Neural crest cell (in vitro differentiated cells): ENCODE results near the gene JCAD. TPM values are rescaled to one million over a fixed set of nuclear protein-coding genes. Genes with fewer than 3 reads are reported as not detected.

Source experiments
- DNase-seq: peaks from one replicate; pipeline ENCODE4 v3.0.0; 2021; ENCODE audit warnings: low read depth, mixed read lengths, low spot score
- H3K27ac Mint-ChIP-seq: one replicate; pipeline ENCODE4 v1.8.0; 2021; ENCODE audit warnings: mild to moderate bottlenecking, mixed read lengths; ENCODE audit not compliant: unreplicated experiment
- H3K27me3 Mint-ChIP-seq: 2 replicates; pipeline ENCODE4 v1.8.0; 2021; ENCODE audit warnings: low read depth, mild to moderate bottlenecking, mixed read lengths
- H3K36me3 Mint-ChIP-seq: 2 replicates; pipeline ENCODE4 v1.8.0; 2021; ENCODE audit warnings: low read depth, mild to moderate bottlenecking, mixed read lengths
- H3K4me1 Mint-ChIP-seq: 2 replicates; pipeline ENCODE4 v1.8.0; 2021; ENCODE audit warnings: mixed read lengths
- H3K4me3 Mint-ChIP-seq: one replicate; pipeline ENCODE4 v1.8.0; 2021; ENCODE audit warnings: mild to moderate bottlenecking, mixed read lengths
- H3K9me3 Mint-ChIP-seq: 2 replicates; pipeline ENCODE4 v1.8.0; 2021; ENCODE audit warnings: mixed read lengths
- CTCF ChIP-seq: fragments of 200-600 bp; sonication (generic); conservative IDR thresholded peaks from 2 replicates; pipeline ENCODE4 v1.5.0; 2021; ENCODE audit warnings: antibody characterized with exemption, mild to moderate bottlenecking
- total RNA-seq: library from RNA; stranded (reverse); gene quantifications from 2 replicates; pipeline ENCODE4 v1.2.1, GENCODE V29; 2021

The JCAD gene
- total RNA-seq, 1 donor from 2014 or later, result 0.61 TPM

- TF ChIP-seq CTCF, result no peak
- Mint-ChIP-seq H3K4me1 (peaks cover 10% of the 10 kb centered on the region), H3K36me3 (no peaks in the 10 kb centered on the region), H3K27ac (no peak overlapping the region), H3K9me3 (no peaks in the 10 kb centered on the region), H3K27me3 (peaks cover 9% of the 10 kb centered on the region), H3K4me3 (no peak overlapping the region)
- no peak for DNase-seq
Observed at GRCh38 chr10:30092151-30092790, 32.9 kb upstream of the JCAD start.

- no peaks in the 10 kb centered on the region for H3K9me3 Mint-ChIP-seq
- TF ChIP-seq CTCF, result no peak
- peaks cover 9% of the 10 kb centered on the region for H3K27me3 Mint-ChIP-seq
- H3K27ac Mint-ChIP-seq, result no peak overlapping the region
- H3K4me1 Mint-ChIP-seq, result peaks cover 10% of the 10 kb centered on the region
- DNase-seq, result no peak
- H3K36me3 Mint-ChIP-seq, result no peaks in the 10 kb centered on the region
- H3K4me3 Mint-ChIP-seq, result no peak overlapping the region
Observed at GRCh38 chr10:30091136-30091535, 31.8 kb upstream of the JCAD start.

DNA sequence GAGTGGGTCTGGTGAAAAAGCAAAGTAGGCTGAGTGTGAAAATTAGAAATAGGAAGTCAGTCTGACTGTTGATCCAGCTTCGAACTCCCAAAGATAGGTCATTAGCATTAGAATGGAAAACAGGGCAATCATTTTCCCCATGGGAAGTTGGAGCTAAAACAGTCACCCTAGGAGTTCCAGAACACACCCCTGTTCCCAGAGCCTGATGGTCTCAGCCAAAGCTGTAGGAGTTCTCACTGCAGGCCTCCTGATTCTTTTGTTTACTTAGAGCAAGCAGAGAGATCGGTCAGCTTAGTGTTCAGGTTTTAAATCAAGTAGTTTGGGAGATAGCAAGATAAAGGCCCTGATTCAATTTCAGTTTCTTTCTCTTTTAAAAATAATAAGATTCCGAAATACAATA, 28.8 kb upstream of the JCAD start:
- H3K27me3 Mint-ChIP-seq, result peaks cover 9% of the 10 kb centered on the region
- peaks cover 1% of the 10 kb centered on the region for H3K9me3 Mint-ChIP-seq
- no peak overlapping the region for H3K4me3 Mint-ChIP-seq
- DNase-seq, result no peak
- TF ChIP-seq CTCF, result no peak
- H3K27ac Mint-ChIP-seq, result no peak overlapping the region
- no peaks in the 10 kb centered on the region for H3K36me3 Mint-ChIP-seq
- peaks cover 2% of the 10 kb centered on the region for H3K4me1 Mint-ChIP-seq

DNA sequence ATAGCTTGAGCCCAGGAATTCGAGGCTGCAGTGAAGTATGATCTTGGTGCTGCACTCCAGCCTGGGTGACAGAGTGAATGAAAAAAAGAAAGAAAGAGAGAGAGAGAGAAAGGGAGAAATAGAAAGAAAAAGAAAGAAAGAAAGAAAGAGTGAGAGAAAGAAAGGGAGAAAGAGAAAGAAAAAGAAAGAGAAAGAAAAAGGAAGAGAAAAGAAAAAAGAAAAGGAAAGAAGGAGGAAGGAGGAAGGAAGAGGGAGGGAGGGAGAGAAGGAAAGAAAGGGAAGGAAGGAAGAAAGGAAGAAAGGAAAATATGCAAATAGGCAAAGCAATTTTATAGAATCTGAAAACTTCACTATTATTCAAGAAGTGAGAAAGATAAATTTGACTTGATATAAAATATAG, 24.5 kb upstream of the JCAD start:
- peaks cover 4% of the 10 kb centered on the region for H3K4me1 Mint-ChIP-seq
- TF ChIP-seq CTCF, result no peak
- H3K27me3 Mint-ChIP-seq, result peaks cover 9% of the 10 kb centered on the region
- H3K27ac Mint-ChIP-seq, result no peak overlapping the region
- peaks cover 2% of the 10 kb centered on the region for H3K9me3 Mint-ChIP-seq
- no peaks in the 10 kb centered on the region for H3K36me3 Mint-ChIP-seq
- no peak for DNase-seq
- H3K4me3 Mint-ChIP-seq, result no peak overlapping the region

GRCh38 chr10:30081182-30081581, 21.8 kb upstream of the JCAD start:
- Mint-ChIP-seq H3K36me3 (no peaks in the 10 kb centered on the region), H3K4me3 (no peak overlapping the region), H3K9me3 (peaks cover 2% of the 10 kb centered on the region), H3K4me1 (peaks cover 9% of the 10 kb centered on the region), H3K27me3 (peaks cover 15% of the 10 kb centered on the region), H3K27ac (no peak overlapping the region)
- TF ChIP-seq CTCF, result no peak
- DNase-seq, result no peak
